ENCODE data around the gene AK3.
"Not testable (repeated sequence)": the region's sequence is repeated elsewhere in the genome, so short reads cannot be mapped to it uniquely, and the experiment has no call there.

Gene AK3

DNA sequence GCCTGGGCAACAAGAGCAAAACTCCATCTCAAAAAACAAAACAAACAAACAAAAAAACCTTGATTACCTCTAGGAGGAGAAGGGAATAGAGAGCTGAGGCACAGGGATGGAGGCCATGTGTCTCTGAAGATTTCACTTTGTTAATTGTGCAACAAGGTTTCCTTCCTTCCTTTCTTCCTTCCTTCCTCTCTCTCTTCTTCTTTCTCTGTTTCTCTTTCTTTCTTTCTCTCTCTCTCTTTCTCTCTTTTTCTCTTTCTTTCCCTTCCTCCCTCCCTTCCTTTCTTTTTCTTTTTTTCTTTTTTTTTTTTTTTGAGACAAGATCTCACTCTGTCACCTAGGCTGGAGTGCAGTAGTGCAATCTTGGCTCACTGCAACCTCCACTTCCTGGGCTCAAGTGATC lies 13.5 kb upstream of the AK3 start:
- H3K9me3 ChIP-seq (ENCODE audit: control insufficient read depth, low read length); H3K4me3 ChIP-seq (ENCODE audit: insufficient read depth, low read depth, low read length, poor library complexity, severe bottlenecking): not testable (repeated sequence)

DNA sequence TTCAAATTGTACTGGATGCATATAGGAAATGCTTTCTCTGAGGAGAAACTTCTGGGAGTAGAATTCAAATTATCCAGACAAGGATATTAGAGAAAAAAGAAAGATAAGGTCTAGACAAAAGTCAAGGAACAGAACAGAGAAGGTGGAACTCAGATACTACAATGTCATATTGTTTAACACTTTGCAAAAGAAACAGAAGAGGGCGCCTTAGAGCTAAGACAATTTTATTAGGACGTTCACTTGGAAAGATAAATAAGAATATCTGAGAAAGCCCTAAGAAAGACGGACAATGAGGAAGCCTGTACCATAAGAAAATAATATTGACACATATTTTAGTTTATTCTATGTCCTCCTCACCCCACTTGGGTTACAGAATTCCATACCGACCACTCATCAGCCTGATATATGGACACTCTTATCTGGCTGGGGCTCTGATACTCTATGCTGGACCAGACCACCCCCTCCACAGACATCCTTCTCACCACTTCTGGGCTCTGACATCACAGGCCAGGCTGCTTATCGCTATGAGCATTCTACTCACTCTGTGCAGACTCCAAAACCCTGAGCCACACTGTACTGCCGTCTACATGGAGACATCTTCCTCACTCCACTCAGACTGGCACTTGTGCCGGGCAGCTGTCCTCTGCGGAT lies 9.1 kb upstream of the AK3 start:
- Histone ChIP-seq H3K4me1 (ENCODE audit: control insufficient read depth, insufficient read depth, low read length, poor library complexity, severe bottlenecking) (no peaks in the 10 kb centered on the region), H3K36me3 (ENCODE audit: control insufficient read depth, insufficient read depth, low read length) (no peaks in the 10 kb centered on the region), H3K27ac (ENCODE audit: insufficient read depth, low read length, poor library complexity, severe bottlenecking) (no peak overlapping the region), H3K9me3 (ENCODE audit: control insufficient read depth, low read length) (no peaks in the 10 kb centered on the region), H3K27me3 (replicated peaks; ENCODE audit: control insufficient read depth, insufficient read depth, low read length, poor library complexity, severe bottlenecking) (no peaks in the 10 kb centered on the region), H3K4me3 (ENCODE audit: insufficient read depth, low read depth, low read length, poor library complexity, severe bottlenecking) (no peak overlapping the region)
- no peak for DNase-seq

More for the DNA sequence above, 13.5 kb upstream of the AK3 start:
- not testable (repeated sequence) for H3K36me3 ChIP-seq (ENCODE audit: control insufficient read depth, insufficient read depth, low read length); H3K4me1 ChIP-seq (ENCODE audit: control insufficient read depth, insufficient read depth, low read length, poor library complexity, severe bottlenecking); DNase-seq; H3K27ac ChIP-seq (ENCODE audit: insufficient read depth, low read length, poor library complexity, severe bottlenecking); H3K27me3 ChIP-seq (replicated peaks; ENCODE audit: control insufficient read depth, insufficient read depth, low read length, poor library complexity, severe bottlenecking)

DNA sequence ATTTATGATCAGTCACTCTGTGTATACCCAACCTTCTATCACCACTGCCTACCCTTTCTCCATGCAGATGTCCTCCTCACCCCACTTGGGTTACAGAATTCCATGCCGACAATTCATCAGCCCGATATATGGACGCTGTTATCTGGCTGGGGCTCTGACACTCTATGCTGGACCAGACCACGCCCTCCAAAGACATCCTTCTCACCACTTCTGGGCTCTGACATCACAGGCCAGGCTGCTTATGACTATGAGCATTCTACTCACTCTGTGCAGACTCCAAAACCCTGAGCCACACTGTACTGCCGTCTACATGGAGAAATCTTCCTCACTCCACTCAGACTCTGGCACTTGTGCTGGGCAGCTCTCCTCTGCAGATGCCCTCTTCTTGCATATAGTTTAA lies 7.6 kb upstream of the AK3 start:
- Histone ChIP-seq H3K27ac (ENCODE audit: insufficient read depth, low read length, poor library complexity, severe bottlenecking) (no peak overlapping the region), H3K4me1 (ENCODE audit: control insufficient read depth, insufficient read depth, low read length, poor library complexity, severe bottlenecking) (no peaks in the 10 kb centered on the region), H3K4me3 (ENCODE audit: insufficient read depth, low read depth, low read length, poor library complexity, severe bottlenecking) (no peak overlapping the region), H3K9me3 (ENCODE audit: control insufficient read depth, low read length) (no peaks in the 10 kb centered on the region), H3K27me3 (replicated peaks; ENCODE audit: control insufficient read depth, insufficient read depth, low read length, poor library complexity, severe bottlenecking) (no peaks in the 10 kb centered on the region), H3K36me3 (ENCODE audit: control insufficient read depth, insufficient read depth, low read length) (no peaks in the 10 kb centered on the region)
- DNase-seq: no peak

DNA sequence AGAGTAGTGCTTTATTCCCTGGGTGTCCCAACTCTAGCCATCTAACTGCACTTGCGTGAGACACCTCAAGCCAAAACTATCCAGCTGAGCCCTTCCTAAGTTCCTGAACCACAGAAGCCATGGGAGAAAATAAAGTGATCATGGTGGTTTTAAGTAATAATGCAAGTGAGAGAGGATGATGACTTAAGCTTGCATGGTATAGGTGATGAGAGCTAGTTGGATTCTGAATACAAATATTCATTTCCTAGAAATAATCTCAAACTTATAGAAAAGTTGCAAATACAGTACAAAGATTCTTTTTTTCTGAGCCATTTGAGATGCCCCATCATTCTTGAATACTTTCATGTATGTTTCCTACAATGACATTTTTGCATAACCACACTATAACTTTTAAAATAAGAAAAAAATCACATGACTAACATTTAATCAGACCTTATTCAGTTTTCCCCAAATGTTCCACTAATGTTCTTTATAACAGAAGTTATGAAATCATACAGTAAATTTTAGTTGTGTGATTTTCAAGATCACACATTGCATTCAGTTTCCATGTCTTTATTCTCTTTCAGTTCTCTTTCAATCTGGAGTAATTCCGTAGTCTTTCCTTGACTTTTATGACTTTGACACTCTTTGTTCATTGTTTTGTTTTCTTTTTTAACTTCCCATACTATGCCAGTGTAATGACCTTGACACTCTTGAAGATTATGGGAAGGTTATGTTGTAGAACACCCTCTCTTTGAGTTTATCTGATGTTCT lies 5.5 kb upstream of the AK3 start:
- Histone ChIP-seq H3K4me3 (ENCODE audit: insufficient read depth, low read depth, low read length, poor library complexity, severe bottlenecking) (no peak overlapping the region), H3K27me3 (replicated peaks; ENCODE audit: control insufficient read depth, insufficient read depth, low read length, poor library complexity, severe bottlenecking) (no peaks in the 10 kb centered on the region), H3K27ac (ENCODE audit: insufficient read depth, low read length, poor library complexity, severe bottlenecking) (no peak overlapping the region), H3K36me3 (ENCODE audit: control insufficient read depth, insufficient read depth, low read length) (no peaks in the 10 kb centered on the region), H3K4me1 (ENCODE audit: control insufficient read depth, insufficient read depth, low read length, poor library complexity, severe bottlenecking) (no peaks in the 10 kb centered on the region), H3K9me3 (ENCODE audit: control insufficient read depth, low read length) (no peaks in the 10 kb centered on the region)
- no peak for DNase-seq

DNA sequence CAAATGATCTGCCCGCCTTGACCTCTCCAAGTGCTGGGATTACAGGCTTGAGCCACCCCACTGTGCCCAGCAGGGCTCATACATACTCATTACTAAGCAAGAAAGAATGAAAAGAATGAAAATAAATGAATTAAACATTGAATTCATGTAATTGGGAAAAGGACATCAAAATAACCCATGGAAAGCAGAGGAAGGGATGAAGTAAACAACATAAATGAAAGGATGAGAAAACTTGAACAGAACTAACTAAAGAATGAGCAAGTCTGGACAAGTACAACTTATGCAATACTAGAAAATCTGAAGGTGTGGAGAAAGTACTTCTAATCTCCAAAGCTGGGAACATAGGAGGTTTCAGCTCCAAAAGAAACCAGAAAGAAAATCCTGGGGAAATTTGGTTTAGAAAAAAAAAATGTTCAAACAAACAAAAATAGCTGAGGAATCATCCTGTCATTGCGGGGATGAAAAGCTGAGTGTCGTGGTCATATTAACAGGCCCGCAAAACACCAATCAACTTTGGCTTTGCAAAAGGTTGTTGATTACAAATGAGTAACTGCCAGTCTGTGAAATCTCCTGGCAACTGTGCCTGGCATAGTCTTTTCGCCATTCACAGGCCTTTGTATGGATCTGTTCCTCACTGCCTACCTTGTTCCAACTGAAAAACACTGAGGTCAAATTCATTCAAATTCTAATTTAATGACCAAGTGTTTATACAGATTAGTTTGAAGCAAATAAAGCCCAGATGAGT lies 2.3 kb upstream of the AK3 start:
- H3K4me1 ChIP-seq (ENCODE audit: control insufficient read depth, insufficient read depth, low read length, poor library complexity, severe bottlenecking): peaks cover 14% of the 10 kb centered on the region
- DNase-seq: no peak
- H3K27me3 ChIP-seq (replicated peaks; ENCODE audit: control insufficient read depth, insufficient read depth, low read length, poor library complexity, severe bottlenecking): no peaks in the 10 kb centered on the region
- no peak overlapping the region for H3K4me3 ChIP-seq (ENCODE audit: insufficient read depth, low read depth, low read length, poor library complexity, severe bottlenecking)
- H3K36me3 ChIP-seq (ENCODE audit: control insufficient read depth, insufficient read depth, low read length): no peaks in the 10 kb centered on the region
- H3K27ac ChIP-seq (ENCODE audit: insufficient read depth, low read length, poor library complexity, severe bottlenecking): no peak overlapping the region
- H3K9me3 ChIP-seq (ENCODE audit: control insufficient read depth, low read length): no peaks in the 10 kb centered on the region

DNA sequence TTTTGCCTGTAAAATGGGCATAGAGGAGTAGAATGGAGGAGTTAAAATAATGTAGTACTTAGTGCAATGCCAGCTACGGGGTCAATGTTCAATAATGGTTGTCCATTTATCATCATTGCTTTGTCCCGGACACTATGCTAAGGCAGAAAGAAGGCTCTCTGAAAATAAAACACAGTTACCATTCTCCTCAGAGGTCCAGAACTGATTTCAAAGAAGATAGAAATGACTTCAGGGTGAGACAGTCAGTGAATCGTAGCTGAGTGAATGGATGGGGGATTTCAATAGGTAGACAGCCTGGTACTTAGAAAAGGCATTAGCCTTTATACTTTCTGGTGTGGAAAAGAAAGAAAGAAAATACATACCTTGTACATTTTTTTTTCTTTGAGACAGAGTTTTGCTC lies 1.2 kb upstream of the AK3 start:
- no peaks in the 10 kb centered on the region for H3K36me3 ChIP-seq (ENCODE audit: control insufficient read depth, insufficient read depth, low read length)
- H3K27ac ChIP-seq (ENCODE audit: insufficient read depth, low read length, poor library complexity, severe bottlenecking): peak overlapping the region; percentile 62
- H3K27me3 ChIP-seq (replicated peaks; ENCODE audit: control insufficient read depth, insufficient read depth, low read length, poor library complexity, severe bottlenecking): no peaks in the 10 kb centered on the region
- peaks cover 14% of the 10 kb centered on the region for H3K4me1 ChIP-seq (ENCODE audit: control insufficient read depth, insufficient read depth, low read length, poor library complexity, severe bottlenecking)
- H3K9me3 ChIP-seq (ENCODE audit: control insufficient read depth, low read length): no peaks in the 10 kb centered on the region
- no peak for DNase-seq
- no peak overlapping the region for H3K4me3 ChIP-seq (ENCODE audit: insufficient read depth, low read depth, low read length, poor library complexity, severe bottlenecking)

DNA sequence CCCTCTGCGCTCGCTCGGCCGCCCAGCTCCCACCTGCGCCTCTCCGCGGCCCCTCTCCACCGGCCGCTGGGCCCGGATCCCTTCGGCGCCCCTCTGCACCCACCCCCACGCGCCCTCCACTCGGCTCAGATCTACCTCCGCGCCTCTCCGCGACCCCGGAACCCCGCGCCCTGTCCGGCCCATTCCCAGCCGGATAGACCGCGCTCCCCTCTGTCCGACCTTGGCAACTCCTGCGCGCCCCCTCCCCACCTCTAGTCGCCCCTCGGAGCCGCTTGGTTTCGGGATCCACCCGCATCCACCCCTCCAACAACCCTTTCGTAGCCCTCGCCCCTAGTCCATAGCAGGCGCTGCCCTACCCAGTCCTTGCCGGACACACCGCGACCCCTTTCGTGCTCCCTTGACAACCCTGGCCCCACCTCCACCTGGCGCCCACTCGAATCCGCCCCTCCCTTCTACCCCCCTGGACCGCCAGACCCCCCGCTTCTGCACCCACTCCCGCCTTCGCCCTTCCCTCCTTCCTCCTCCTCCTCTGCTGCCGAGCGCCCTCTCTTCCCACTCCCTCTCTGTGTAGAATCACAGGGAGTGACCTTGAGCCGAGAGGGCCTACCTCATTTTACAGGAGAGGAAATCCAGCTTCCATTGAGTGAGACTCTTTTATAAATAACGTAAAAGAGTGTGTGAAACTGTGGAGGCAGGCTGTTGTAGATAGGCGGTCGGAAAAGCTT lies 525 bp upstream of the AK3 start:
- Histone ChIP-seq H3K4me1 (ENCODE audit: control insufficient read depth, insufficient read depth, low read length, poor library complexity, severe bottlenecking) (peaks cover 14% of the 10 kb centered on the region), H3K9me3 (ENCODE audit: control insufficient read depth, low read length) (no peaks in the 10 kb centered on the region), H3K27me3 (replicated peaks; ENCODE audit: control insufficient read depth, insufficient read depth, low read length, poor library complexity, severe bottlenecking) (no peaks in the 10 kb centered on the region), H3K4me3 (ENCODE audit: insufficient read depth, low read depth, low read length, poor library complexity, severe bottlenecking) (peak overlapping the region; percentile 86), H3K36me3 (ENCODE audit: control insufficient read depth, insufficient read depth, low read length) (no peaks in the 10 kb centered on the region), H3K27ac (ENCODE audit: insufficient read depth, low read length, poor library complexity, severe bottlenecking) (peak overlapping the region; percentile 62)
- DNase-seq: no peak

DNA sequence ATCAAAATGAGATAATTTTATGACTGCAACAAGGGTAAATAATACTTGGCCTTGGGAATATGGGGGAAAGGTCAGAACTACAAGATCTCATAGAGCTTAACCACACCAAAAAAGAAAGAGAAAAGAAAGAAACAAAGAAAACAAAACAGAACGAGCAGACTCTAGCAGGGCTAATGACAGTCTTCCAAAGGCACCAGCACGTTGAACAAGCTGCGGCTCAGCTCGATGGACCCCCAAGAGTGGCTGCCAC lies 689 bp downstream of the AK3 start:
- H3K36me3 ChIP-seq (ENCODE audit: control insufficient read depth, insufficient read depth, low read length): no peaks in the 10 kb centered on the region
- peak overlapping the region; percentile 86 for H3K4me3 ChIP-seq (ENCODE audit: insufficient read depth, low read depth, low read length, poor library complexity, severe bottlenecking)
- peak overlapping the region; percentile 62 for H3K27ac ChIP-seq (ENCODE audit: insufficient read depth, low read length, poor library complexity, severe bottlenecking)
- DNase-seq: no peak
- no peaks in the 10 kb centered on the region for H3K27me3 ChIP-seq (replicated peaks; ENCODE audit: control insufficient read depth, insufficient read depth, low read length, poor library complexity, severe bottlenecking)
- peaks cover 14% of the 10 kb centered on the region for H3K4me1 ChIP-seq (ENCODE audit: control insufficient read depth, insufficient read depth, low read length, poor library complexity, severe bottlenecking)
- H3K9me3 ChIP-seq (ENCODE audit: control insufficient read depth, low read length): no peaks in the 10 kb centered on the region

DNA sequence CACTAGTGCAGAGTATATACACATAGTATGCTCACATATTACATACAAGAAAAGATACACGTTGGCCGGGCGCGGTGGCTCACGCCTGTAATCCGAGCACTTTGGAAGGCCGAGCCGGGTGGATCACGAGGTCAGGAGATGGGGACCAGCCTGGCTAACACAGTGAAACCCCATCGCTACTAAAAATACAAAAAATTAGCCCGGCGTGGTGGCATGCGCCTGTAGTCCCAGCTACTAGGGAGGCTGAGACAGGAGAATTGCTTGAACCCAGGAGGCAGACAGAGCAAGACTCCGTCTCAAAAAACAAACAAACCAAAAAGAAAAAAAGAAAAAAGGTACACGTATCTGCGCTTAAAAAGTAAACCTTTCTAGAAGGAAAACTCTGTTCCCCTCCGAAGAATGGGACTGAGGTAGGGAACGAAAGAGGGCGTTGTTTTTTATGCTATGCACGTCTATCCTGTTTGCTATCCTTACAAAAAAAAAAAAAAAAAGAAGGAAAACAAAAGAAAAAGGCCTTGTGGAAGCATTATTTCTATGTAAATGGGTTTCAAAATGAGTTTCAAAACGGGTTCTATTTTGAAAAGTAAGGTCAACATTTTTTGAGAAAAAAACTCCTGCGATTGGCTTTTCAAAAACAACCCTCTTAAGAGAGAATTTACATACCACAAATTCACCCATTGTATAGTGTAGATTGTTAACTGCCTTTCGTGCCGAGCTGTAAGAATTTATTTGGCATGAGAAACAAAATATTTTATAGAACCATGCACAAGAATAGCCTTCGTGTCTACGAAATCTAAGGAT lies 1.2 kb downstream of the AK3 start:
- peak overlapping the region; percentile 62 for H3K27ac ChIP-seq (ENCODE audit: insufficient read depth, low read length, poor library complexity, severe bottlenecking)
- peaks cover 14% of the 10 kb centered on the region for H3K4me1 ChIP-seq (ENCODE audit: control insufficient read depth, insufficient read depth, low read length, poor library complexity, severe bottlenecking)
- no peaks in the 10 kb centered on the region for H3K9me3 ChIP-seq (ENCODE audit: control insufficient read depth, low read length)
- H3K27me3 ChIP-seq (replicated peaks; ENCODE audit: control insufficient read depth, insufficient read depth, low read length, poor library complexity, severe bottlenecking): no peaks in the 10 kb centered on the region
- DNase-seq: no peak
- peak overlapping the region; percentile 86 for H3K4me3 ChIP-seq (ENCODE audit: insufficient read depth, low read depth, low read length, poor library complexity, severe bottlenecking)
- H3K36me3 ChIP-seq (ENCODE audit: control insufficient read depth, insufficient read depth, low read length): no peaks in the 10 kb centered on the region
